Thoracic aorta (tissue), 2 donors: ENCODE measurements around the gene NBEAL2. TPM values are rescaled to one million over a fixed set of nuclear protein-coding genes. Genes with fewer than 3 reads are reported as not detected.

Experiments
- ATAC-seq: fragments of 150-250 bp; one replicate; pipeline ENCODE4 v1.8.0; 2017; ENCODE audit warnings: low read depth; ENCODE audit not compliant: insufficient number of reproducible peaks, low FRiP score
- DNase-seq: peaks from one replicate; pipeline ENCODE4 v3.0.0-alpha.2; 2020; ENCODE audit warnings: low spot score
- H3K27ac ChIP-seq, 2 donors: fragments of 200-600 bp; sonication (generic); 1 replicate in 1 of 2; 2 replicates in 1 of 2; pipeline ENCODE4 v1.5.1; 2016; ENCODE audit warnings: mild to moderate bottlenecking in 2 of 2, moderate library complexity in 2 of 2
- H3K27me3 ChIP-seq: fragments of 200-600 bp; sonication (generic); replicated peaks from 2 replicates; pipeline ENCODE4 v1.6.0; 2016; ENCODE audit warnings: mild to moderate bottlenecking; ENCODE audit not compliant: insufficient read depth
- H3K36me3 ChIP-seq: fragments of 200-600 bp; sonication (generic); one replicate; pipeline ENCODE4 v1.5.1; 2016
- H3K4me1 ChIP-seq, 2 donors: fragments of 200-600 bp; sonication (generic); 1 replicate in 1 of 2; 2 replicates in 1 of 2; pipeline versions ENCODE4 v1.5.1 to v1.6.0; 2016; ENCODE audit warnings: low read depth in 2 of 2, mild to moderate bottlenecking in 1 of 2; ENCODE audit not compliant: control insufficient read depth in 1 of 2
- H3K4me3 ChIP-seq: fragments of 200-600 bp; sonication (generic); 2 replicates; pipeline ENCODE4 v1.5.1; 2016; ENCODE audit warnings: mild to moderate bottlenecking
- H3K9me3 ChIP-seq: fragments of 200-600 bp; sonication (generic); 2 replicates; pipeline ENCODE4 v1.5.1; 2016
- total RNA-seq, 2 donors: library from RNA; depleted of rRNA; stranded (reverse); fragments of >200 nt; gene quantifications; one replicate each; pipeline versions ENCODE4 v1.1.0 to v1.2.3, GENCODE V29; 2016
- TF ChIP-seq, protein P1 (sequence below): fragments of 200-600 bp; sonication (generic); IDR thresholded peaks from one replicate; pipeline ENCODE4 v1.5.1; 2019; ENCODE audit warnings: antibody characterized with exemption

Gene NBEAL2
- total RNA-seq, 2 donors from 2014 or later, result 39.7 to 48.7 TPM

DNA sequence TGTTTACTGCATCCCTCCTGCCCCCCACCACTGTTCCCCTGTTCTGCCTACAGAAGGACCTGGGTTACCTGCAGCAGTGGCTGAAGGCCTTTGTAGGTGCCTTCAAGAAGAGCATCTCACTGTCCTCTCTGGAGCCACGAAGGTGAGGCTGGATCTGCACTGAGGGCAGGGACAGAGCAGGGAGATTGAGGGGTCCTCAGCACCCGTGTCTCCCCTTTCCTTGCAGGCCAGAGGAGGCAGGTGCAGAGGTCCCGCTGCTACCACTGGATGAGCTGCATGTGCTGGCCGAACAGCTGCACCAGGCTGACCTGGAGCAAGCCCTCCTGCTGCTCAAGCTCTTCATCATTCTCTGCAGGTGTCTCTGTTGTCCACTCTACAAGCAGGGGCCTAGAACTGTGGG, 9.2 kb downstream of the NBEAL2 start:
- DNase-seq, result no peak
- Histone ChIP-seq H3K4me3 (no peak overlapping the region), H3K4me1 (peaks cover 0 to 3% of the 10 kb centered on the region in 2 donors), H3K27me3 (no peaks in the 10 kb centered on the region), H3K9me3 (no peaks in the 10 kb centered on the region), H3K36me3 (peaks cover 4% of the 10 kb centered on the region), H3K27ac (no peak overlapping the region)
- TF ChIP-seq, protein P1, sequence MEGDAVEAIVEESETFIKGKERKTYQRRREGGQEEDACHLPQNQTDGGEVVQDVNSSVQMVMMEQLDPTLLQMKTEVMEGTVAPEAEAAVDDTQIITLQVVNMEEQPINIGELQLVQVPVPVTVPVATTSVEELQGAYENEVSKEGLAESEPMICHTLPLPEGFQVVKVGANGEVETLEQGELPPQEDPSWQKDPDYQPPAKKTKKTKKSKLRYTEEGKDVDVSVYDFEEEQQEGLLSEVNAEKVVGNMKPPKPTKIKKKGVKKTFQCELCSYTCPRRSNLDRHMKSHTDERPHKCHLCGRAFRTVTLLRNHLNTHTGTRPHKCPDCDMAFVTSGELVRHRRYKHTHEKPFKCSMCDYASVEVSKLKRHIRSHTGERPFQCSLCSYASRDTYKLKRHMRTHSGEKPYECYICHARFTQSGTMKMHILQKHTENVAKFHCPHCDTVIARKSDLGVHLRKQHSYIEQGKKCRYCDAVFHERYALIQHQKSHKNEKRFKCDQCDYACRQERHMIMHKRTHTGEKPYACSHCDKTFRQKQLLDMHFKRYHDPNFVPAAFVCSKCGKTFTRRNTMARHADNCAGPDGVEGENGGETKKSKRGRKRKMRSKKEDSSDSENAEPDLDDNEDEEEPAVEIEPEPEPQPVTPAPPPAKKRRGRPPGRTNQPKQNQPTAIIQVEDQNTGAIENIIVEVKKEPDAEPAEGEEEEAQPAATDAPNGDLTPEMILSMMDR, result no peak
- no peak for ATAC-seq

DNA sequence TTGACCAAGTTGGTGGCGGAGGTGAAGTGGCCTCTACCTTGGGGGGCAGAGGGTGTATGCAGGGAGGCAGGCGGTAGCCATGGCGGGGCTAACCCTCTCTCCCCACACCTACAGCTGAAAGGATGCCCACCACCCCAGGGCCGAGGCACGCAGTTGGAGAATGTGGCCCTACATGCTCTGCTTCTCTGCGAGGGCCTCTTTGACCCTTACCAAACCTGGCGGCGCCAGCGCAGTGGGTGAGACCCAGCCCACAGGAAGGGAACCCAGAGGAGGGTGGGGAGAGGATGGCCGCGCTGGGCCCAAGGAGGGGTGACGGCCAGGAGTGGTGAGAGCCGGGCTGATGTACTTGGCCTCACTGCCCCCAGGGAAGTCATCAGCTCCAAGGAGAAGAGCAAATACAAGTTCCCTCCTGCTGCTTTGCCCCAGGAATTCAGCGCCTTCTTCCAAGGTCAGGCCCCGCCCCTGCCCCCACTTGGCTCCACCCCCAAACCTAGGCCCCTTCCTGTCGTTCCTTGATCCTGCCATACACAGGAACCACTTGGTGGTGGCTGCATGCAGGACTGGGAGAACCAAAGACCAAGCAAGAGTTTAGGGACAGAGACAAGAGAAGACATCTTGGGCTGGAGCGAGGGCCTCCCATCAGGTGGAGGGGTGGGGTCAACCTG, 9.8 kb downstream of the NBEAL2 start:
- H3K4me1 ChIP-seq, result peaks cover 0 to 3% of the 10 kb centered on the region in 2 donors
- no peak overlapping the region for H3K4me3 ChIP-seq
- ATAC-seq (no peak), DNase-seq (no peak)
- H3K36me3 ChIP-seq, result peaks cover 6% of the 10 kb centered on the region
- no peak overlapping the region for H3K27ac ChIP-seq
- H3K9me3 ChIP-seq, result no peaks in the 10 kb centered on the region
- TF ChIP-seq, protein P1, result no peak
- no peaks in the 10 kb centered on the region for H3K27me3 ChIP-seq

DNA sequence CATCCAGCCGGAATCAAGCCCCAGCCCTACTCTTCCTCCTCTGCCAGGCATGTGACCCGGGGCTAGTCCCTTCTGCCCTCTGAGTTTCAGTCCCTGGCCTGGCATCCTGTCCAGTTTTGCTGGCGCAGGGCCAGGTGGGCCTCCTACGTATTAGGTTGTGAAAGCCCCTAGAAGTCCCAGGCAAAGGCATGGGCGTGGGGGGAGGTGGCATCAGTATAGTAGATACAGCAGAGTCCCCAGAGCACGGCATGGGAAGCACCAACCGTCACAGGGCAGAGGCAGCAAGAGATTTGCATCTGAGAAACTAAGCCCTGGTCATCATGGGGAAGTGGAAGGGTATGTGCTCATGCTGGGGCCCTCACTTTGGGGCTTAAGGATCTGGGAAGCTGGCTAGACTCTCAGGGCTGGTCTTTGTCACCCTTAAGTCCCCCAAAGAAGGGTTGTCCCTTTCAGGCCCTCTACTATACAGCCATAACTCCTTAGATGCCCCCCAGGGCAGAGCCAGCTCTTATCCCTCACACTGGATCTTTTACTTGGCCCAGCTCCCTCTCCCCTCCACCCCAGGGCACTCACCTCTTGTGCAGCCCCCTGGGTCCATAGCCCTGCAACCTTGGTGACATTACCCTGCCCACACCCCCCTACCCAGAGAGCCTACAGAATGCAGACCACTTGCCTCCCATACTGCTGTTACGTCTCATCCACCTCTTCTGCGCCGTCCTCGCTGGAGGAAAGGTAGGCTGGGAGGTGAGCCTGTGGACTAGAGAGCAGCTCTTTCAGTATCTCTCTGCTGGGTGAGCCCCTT, 11.3 kb downstream of the NBEAL2 start:
- no peak overlapping the region for H3K27ac ChIP-seq

DNA sequence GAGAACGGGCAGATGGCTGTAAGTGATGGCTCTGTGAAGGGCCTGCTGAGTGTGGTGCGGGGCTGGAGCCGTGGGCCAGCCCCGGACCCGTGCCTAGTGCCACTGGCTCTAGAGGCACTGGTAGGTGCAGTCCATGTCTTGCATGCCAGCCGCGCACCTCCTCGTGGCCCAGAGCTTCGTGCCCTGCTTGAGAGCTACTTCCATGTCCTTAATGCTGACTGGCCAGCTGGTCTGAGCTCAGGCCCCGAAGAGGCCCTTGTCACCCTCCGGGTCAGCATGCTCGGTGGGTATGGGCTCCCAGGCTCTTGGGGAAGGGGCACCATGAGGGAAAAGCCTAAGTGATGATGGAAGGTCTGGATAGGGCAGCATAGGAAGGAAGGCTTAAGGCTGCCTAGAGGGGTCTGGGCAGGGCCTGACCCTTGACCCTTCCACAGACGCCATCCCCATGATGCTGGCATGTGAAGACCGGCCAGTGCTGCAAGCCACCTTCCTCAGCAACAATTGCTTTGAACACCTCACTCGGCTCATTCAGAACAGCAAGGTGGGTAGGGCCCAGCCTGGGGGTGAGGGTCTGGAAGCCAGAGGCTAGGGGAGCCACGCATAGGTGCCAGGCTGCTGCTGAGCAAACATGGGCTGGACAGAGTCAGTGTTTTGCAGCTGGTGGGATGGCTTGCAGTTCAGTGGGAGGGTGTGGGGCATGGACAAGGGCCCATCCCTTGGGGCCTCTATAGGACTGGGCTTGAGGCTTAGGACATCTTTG, 12.1 kb downstream of the NBEAL2 start:
- no peaks in the 10 kb centered on the region for H3K9me3 ChIP-seq
- H3K27ac ChIP-seq, result no peak overlapping the region
- TF ChIP-seq, protein P1, result no peak
- H3K27me3 ChIP-seq, result no peaks in the 10 kb centered on the region
- H3K4me3 ChIP-seq, result no peak overlapping the region
- ATAC-seq (no peak), DNase-seq (no peak)
- peaks cover 0 to 3% of the 10 kb centered on the region in 2 donors for H3K4me1 ChIP-seq
- peaks cover 6% of the 10 kb centered on the region for H3K36me3 ChIP-seq

More for the DNA sequence above, 11.3 kb downstream of the NBEAL2 start:
- TF ChIP-seq, protein P1, result no peak
- no peaks in the 10 kb centered on the region for H3K27me3 ChIP-seq
- H3K4me3 ChIP-seq, result no peak overlapping the region
- H3K9me3 ChIP-seq, result no peaks in the 10 kb centered on the region
- DNase-seq (no peak), ATAC-seq (no peak)
- peaks cover 0 to 3% of the 10 kb centered on the region in 2 donors for H3K4me1 ChIP-seq
- H3K36me3 ChIP-seq, result peaks cover 6% of the 10 kb centered on the region

DNA sequence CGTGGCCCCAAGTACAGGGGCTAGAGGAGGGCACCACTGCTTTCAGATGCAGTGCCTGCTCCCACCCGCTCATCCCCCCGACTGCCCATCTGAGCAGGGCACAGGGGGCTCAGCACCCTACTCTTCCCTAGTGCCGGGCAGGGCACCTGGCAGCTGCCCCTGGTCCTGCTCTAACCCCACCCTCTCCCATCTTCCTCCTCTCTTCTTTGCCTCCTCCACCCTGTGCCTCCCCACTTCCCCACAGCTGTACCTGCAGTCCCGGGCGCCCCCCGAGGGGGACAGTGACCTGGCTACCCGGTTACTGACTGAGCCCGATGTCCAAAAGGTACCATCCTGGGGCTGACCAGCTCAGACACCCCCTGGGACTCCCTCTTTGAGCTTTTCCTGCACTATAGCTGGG, 12.8 kb downstream of the NBEAL2 start:
- ATAC-seq (no peak), DNase-seq (no peak)
- TF ChIP-seq, protein P1, result no peak
- Histone ChIP-seq H3K4me3 (no peak overlapping the region), H3K9me3 (no peaks in the 10 kb centered on the region), H3K27me3 (no peaks in the 10 kb centered on the region), H3K36me3 (peaks cover 6% of the 10 kb centered on the region), H3K4me1 (peaks cover 0 to 3% of the 10 kb centered on the region in 2 donors), H3K27ac (no peak overlapping the region)
